Gastrocnemius medialis (tissue), 4 donors: ENCODE results near the gene MGA. TPM values are rescaled to one million over a fixed set of nuclear protein-coding genes. Genes with fewer than 3 reads are reported as not detected.

ENCODE experiments used
- ATAC-seq, 2 donors: fragments of 150-250 bp; one replicate each; pipeline ENCODE4 v1.9.1; 2016
- DNase-seq, 2 donors: peaks; one replicate each; pipeline ENCODE4 v3.0.0-alpha.2; 2019
- H3K27ac ChIP-seq, 4 donors: fragments of 200-600 bp; sonication (generic); 1 replicate in 1 of 4; 2 replicates in 3 of 4; pipeline ENCODE4 v1.5.1; 2016 to 2018; ENCODE audit warnings: mild to moderate bottlenecking in 2 of 4, moderate library complexity in 1 of 4
- H3K27me3 ChIP-seq, 3 donors: fragments of 200-600 bp; sonication (generic) in 2 of 3; 1 replicate in 1 of 3; 2 replicates in 2 of 3; pipeline versions ENCODE4 v1.5.1 to v1.6.0; 2016 to 2019; ENCODE audit warnings: mild to moderate bottlenecking in 1 of 3, moderate library complexity in 1 of 3
- H3K36me3 ChIP-seq, 2 donors: fragments of 200-600 bp; sonication (generic) in 1 of 2; one replicate each; pipeline ENCODE4 v1.5.1; 2017 to 2018
- H3K4me1 ChIP-seq, 2 donors: fragments of 200-600 bp; sonication (generic) in 1 of 2; one replicate each; pipeline ENCODE4 v1.5.1; 2016 to 2017; ENCODE audit warnings: mild to moderate bottlenecking in 2 of 2
- H3K4me3 ChIP-seq, 4 donors: fragments of 200-600 bp; sonication (generic) in 3 of 4; 1 replicate in 1 of 4; 2 replicates in 3 of 4; pipeline ENCODE4 v1.5.1; 2016 to 2019; ENCODE audit warnings: mild to moderate bottlenecking in 2 of 4
- H3K9me3 ChIP-seq, 3 donors: fragments of 200-600 bp; sonication (generic) in 2 of 3; 1 replicate in 1 of 3; 2 replicates in 2 of 3; pipeline ENCODE4 v1.5.1; 2016 to 2019
- CTCF ChIP-seq, 5 experiments: fragments of 450-650 bp in 3 of 5; fragments of 200-600 bp in 2 of 5; sonication (generic) in 2 of 5; IDR thresholded peaks in 4 of 5; conservative IDR thresholded peaks in 1 of 5; 1 replicate in 4 of 5; 2 replicates in 1 of 5; pipeline ENCODE4 v1.5.1; 2016 to 2019; ENCODE audit warnings: antibody characterized with exemption in 5 of 5, mild to moderate bottlenecking in 3 of 5, moderate library complexity in 3 of 5
- POLR2A ChIP-seq, 2 donors: fragments of 450-650 bp; IDR thresholded peaks; one replicate each; pipeline ENCODE4 v1.6.1; 2017; ENCODE audit warnings: antibody characterized with exemption in 2 of 2, mild to moderate bottlenecking in 2 of 2, moderate library complexity in 2 of 2
- in situ Hi-C, 4 donors: fragments of 200-750 bp; cut with MboI; loops; one replicate each; pipeline versions ENCODE4 v1.15.0 to v1.8.0; 2017; ENCODE audit warnings: low sequenced_read_pairs in 4 of 4
- intact Hi-C: fragments of 100-400 bp; cut with DNase I; formaldehyde crosslinking; loops from one replicate; pipeline ENCODE4 v1.15.1; 2023; ENCODE audit warnings: low total_unique reads
- total RNA-seq, 4 donors: library from RNA; depleted of rRNA; stranded (reverse); fragments of >200 nt; gene quantifications; one replicate each; pipeline versions ENCODE4 v1.1.0 to v1.2.3, GENCODE V29; 2016

MGA gene
- total RNA-seq, 4 donors from 2014 or later = 17.0 to 27.8 (median 23.6) TPM

DNA sequence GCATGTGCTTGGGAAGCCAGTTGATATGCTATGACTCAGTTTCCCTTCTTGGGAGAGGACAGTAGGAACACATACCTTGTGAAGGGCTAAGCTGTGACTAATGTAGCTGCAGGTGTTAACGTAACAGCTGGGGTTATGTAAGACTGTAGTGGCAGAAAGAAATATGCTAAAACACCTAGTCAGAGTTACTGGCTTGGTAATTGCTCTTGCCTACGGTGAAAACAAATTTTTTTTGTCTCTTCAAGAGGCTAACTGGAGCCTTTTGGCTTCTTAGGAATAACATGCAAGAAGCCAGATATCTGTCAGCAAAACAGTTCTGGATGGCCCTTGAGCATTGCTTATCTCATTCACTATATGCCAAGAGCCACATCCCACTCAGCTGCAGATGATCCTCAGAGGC lies 115.4 kb downstream of the MGA start:
- no peaks in the 10 kb centered on the region for H3K36me3 ChIP-seq
- TF ChIP-seq CTCF (IDR thresholded peaks at IDR 0.05 in 4 of 5, conservative IDR thresholded peaks at IDR 0.05 in 1 of 5) (no peak), POLR2A (IDR thresholded peaks at IDR 0.05) (no peak)
- no peaks in the 10 kb centered on the region for H3K27me3 ChIP-seq
- intact Hi-C loops = loop anchor here (2.0 kb wide), 4 partner anchors 15 to 543 kb away; partner anchors contain the start of gene EHD4
- H3K27ac ChIP-seq = peak overlapping the region in 3 of 4 donors; percentile 83 to 87 (median 86)
- ATAC-seq (no peak), DNase-seq (no peak)
- peaks cover 40 to 46% of the 10 kb centered on the region in 2 donors for H3K4me1 ChIP-seq
- in situ Hi-C loops = no loop called here
- no peaks in the 10 kb centered on the region for H3K9me3 ChIP-seq
- peak overlapping the region; percentile 71 to 91 (median 83) for H3K4me3 ChIP-seq

- H3K4me1 ChIP-seq = peaks cover 41 to 46% of the 10 kb centered on the region in 2 donors
- no peak for TF ChIP-seq CTCF (IDR thresholded peaks at IDR 0.05 in 4 of 5, conservative IDR thresholded peaks at IDR 0.05 in 1 of 5)
- TF ChIP-seq POLR2A (IDR thresholded peaks at IDR 0.05) = no peak
- intact Hi-C loops (no loop called here), in situ Hi-C loops (no loop called here)
- no peaks in the 10 kb centered on the region for H3K36me3 ChIP-seq
- no peaks in the 10 kb centered on the region for H3K9me3 ChIP-seq
- DNase-seq = no peak
- H3K27ac ChIP-seq = no peak overlapping the region
- no peaks in the 10 kb centered on the region for H3K27me3 ChIP-seq
- no peak overlapping the region for H3K4me3 ChIP-seq
- no peak for ATAC-seq
Observed at GRCh38 chr15:41777421-41777973, 117.3 kb downstream of the MGA start.

GRCh38 chr15:41778521-41778920 lies 118.3 kb downstream of the MGA start:
- Histone ChIP-seq H3K4me1 (peaks cover 34 to 37% of the 10 kb centered on the region in 2 donors), H3K9me3 (no peaks in the 10 kb centered on the region), H3K27ac (peak overlapping the region in 1 of 4 donors; percentile 68), H3K36me3 (no peaks in the 10 kb centered on the region), H3K27me3 (no peaks in the 10 kb centered on the region), H3K4me3 (no peak overlapping the region)
- in situ Hi-C loops (no loop called here), intact Hi-C loops (no loop called here)
- DNase-seq = no peak
- TF ChIP-seq POLR2A (IDR thresholded peaks at IDR 0.05) (no peak), CTCF (IDR thresholded peaks at IDR 0.05 in 4 of 5, conservative IDR thresholded peaks at IDR 0.05 in 1 of 5) (no peak)
- no peak for ATAC-seq

DNA sequence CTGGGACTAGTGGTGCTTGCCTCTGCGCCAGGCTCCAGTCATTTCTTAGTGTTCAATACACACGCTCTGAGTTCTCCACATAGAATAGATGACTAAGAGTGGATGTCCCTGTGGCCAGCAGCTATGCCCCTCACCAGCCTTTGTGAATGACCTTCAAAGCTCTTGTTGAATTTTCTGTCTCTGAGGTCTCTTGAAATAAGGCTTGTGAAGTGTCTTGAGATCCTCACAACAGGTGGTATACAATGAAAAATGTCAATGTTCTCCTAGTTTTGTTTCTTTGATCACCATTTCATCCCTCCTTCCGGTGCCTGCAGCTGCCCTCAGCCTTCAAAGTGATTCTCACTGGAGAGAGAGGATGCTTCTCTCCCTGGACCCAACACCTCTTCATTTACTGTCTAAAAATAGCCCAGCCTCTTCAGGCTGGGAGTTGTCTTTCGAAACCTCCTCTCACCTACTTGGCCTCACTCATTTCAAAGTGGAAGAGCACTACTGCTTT lies 119.5 kb downstream of the MGA start:
- intact Hi-C loops = no loop called here
- Histone ChIP-seq H3K9me3 (no peaks in the 10 kb centered on the region), H3K27me3 (no peaks in the 10 kb centered on the region), H3K36me3 (no peaks in the 10 kb centered on the region), H3K27ac (peak overlapping the region; percentile 18 to 68 (median 45)), H3K4me3 (no peak overlapping the region), H3K4me1 (peaks cover 30 to 33% of the 10 kb centered on the region in 2 donors)
- in situ Hi-C loops = no loop called here
- TF ChIP-seq CTCF (IDR thresholded peaks at IDR 0.05 in 4 of 5, conservative IDR thresholded peaks at IDR 0.05 in 1 of 5) (no peak), POLR2A (IDR thresholded peaks at IDR 0.05) (no peak)
- ATAC-seq (peak; percentile 90 to 95), DNase-seq (no peak)
